ENCODE measurements around the gene HCN2. TPM values are rescaled to one million over a fixed set of nuclear protein-coding genes. Genes with fewer than 3 reads are reported as not detected.

Gene HCN2
- polyA plus RNA-seq, 1 experiment: 1.5 TPM

DNA sequence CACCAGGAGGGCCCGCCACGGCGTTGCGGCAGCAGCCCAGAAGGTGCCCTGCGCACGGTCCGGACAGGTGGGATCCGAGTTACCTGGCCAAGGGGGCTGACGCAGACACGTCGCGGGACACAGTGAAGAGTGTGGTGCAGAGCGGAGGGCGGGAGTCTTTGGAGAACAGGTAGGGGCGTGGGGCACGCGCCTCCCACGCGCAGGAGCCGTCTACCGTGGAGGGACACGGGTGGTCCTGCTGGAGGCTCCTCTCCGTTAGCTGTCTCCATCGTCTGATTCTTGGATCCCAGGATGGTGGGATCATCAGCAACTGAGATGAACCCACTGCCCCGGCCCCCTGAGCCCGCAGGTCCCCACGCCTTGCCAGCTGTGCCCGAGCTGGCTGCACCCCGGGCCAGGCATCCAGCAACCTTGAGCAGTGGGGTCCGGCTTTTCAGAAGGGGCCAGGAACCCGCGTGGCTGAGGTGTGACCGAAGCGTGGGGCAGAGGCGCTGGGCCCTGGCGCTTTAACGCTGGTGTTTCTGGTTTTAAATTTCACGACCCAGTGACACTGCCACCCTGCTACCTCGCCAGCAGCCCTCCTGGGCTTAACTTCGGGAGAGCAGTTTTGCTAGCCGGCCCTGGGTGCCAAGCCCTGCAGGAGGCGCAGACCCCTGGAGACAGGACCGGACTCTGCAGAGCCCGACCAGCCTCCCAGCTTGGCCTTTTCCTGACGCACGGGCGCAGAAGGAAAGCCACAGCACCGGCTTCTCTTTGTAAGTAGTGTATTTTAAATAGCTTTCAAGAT lies 57.3 kb downstream of the HCN2 start:
- Histone ChIP-seq H3K36me3 (ENCODE audit: control insufficient read depth, insufficient read depth, low read length) (peaks cover 27% of the 10 kb centered on the region), H3K4me3 (ENCODE audit: low read depth, low read length) (no peak overlapping the region), H3K27me3 (ENCODE audit: control insufficient read depth, insufficient read depth, low read length) (no peaks in the 10 kb centered on the region)
- TF ChIP-seq, protein P1, sequence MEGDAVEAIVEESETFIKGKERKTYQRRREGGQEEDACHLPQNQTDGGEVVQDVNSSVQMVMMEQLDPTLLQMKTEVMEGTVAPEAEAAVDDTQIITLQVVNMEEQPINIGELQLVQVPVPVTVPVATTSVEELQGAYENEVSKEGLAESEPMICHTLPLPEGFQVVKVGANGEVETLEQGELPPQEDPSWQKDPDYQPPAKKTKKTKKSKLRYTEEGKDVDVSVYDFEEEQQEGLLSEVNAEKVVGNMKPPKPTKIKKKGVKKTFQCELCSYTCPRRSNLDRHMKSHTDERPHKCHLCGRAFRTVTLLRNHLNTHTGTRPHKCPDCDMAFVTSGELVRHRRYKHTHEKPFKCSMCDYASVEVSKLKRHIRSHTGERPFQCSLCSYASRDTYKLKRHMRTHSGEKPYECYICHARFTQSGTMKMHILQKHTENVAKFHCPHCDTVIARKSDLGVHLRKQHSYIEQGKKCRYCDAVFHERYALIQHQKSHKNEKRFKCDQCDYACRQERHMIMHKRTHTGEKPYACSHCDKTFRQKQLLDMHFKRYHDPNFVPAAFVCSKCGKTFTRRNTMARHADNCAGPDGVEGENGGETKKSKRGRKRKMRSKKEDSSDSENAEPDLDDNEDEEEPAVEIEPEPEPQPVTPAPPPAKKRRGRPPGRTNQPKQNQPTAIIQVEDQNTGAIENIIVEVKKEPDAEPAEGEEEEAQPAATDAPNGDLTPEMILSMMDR (IDR thresholded peaks at IDR 0.05; ENCODE audit: insufficient read depth, low read depth, low read length): no peak
- CTCF ChIA-PET: no interaction called here
- POLR2A ChIA-PET: no interaction called here
- no peak for DNase-seq (ENCODE audit: low read depth)

DNA sequence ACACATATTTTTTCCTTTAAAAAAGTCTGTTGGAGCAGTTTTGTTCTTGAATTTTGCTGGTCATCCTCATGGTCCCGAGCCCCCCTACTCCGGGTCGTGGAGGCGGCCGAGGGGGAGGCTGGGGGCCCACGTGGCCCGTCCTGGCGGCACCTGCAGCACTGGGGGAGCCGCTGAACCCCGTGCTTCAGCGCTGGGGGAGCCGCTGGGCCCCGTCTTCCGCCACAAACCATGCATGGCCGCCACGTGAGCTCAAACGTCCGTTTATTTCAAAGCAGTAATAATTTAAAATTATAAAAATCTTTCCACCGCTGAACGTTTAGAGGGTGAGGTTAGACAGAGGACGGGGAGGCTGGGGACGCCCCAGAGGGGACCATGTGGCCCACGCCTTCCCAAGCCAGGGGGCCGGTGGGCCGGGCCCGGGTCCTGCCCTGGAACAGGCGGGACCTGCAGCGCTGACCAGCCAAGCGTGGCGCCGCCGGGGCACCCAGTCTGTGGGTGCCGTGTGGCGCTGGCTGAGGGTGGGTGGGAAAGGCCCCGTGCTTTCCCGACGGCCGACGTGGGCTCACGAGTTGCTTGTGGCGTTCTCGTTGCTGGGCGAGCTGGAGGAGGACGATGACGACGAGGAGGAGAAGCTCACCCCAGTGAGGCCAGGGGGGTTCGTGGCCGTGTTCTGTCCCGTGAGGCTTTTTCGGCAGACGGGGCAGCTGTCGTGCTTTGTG lies 58.0 kb downstream of the HCN2 start:
- Histone ChIP-seq H3K27me3 (ENCODE audit: control insufficient read depth, insufficient read depth, low read length) (no peaks in the 10 kb centered on the region), H3K36me3 (ENCODE audit: control insufficient read depth, insufficient read depth, low read length) (peaks cover 28% of the 10 kb centered on the region), H3K4me3 (ENCODE audit: low read depth, low read length) (no peak overlapping the region)
- TF ChIP-seq, protein P1 (IDR thresholded peaks at IDR 0.05; ENCODE audit: insufficient read depth, low read depth, low read length): no peak
- no peak for DNase-seq (ENCODE audit: low read depth)
- POLR2A ChIA-PET: no interaction called here
- CTCF ChIA-PET: no interaction called here

DNA sequence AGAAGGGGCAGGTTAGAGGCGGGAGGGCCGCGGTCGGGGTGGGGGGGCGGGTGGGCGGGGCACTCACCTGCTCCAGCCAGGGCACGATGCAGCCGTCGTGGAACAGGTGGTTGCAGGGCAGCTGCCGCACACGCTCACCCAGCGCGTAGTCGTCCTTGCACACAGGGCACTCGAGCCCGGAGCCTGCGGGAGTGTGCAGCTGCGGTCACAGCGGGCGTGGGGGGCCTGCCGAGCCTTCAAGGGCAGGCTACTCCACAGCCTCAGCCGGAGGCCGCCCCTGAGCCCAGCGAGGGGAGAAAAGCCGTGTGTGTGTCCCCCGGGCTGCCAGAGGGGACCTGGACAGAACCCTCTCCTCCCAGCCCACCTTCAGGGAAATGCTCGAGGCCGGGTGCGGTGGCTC lies 58.6 kb downstream of the HCN2 start:
- TF ChIP-seq, protein P1 (IDR thresholded peaks at IDR 0.05; ENCODE audit: insufficient read depth, low read depth, low read length): no peak
- no peaks in the 10 kb centered on the region for H3K27me3 ChIP-seq (ENCODE audit: control insufficient read depth, insufficient read depth, low read length)
- ChIA-PET CTCF (no interaction called here), POLR2A (no interaction called here)
- peaks cover 29% of the 10 kb centered on the region for H3K36me3 ChIP-seq (ENCODE audit: control insufficient read depth, insufficient read depth, low read length)
- H3K4me3 ChIP-seq (ENCODE audit: low read depth, low read length): no peak overlapping the region
- DNase-seq (ENCODE audit: low read depth): no peak

DNA sequence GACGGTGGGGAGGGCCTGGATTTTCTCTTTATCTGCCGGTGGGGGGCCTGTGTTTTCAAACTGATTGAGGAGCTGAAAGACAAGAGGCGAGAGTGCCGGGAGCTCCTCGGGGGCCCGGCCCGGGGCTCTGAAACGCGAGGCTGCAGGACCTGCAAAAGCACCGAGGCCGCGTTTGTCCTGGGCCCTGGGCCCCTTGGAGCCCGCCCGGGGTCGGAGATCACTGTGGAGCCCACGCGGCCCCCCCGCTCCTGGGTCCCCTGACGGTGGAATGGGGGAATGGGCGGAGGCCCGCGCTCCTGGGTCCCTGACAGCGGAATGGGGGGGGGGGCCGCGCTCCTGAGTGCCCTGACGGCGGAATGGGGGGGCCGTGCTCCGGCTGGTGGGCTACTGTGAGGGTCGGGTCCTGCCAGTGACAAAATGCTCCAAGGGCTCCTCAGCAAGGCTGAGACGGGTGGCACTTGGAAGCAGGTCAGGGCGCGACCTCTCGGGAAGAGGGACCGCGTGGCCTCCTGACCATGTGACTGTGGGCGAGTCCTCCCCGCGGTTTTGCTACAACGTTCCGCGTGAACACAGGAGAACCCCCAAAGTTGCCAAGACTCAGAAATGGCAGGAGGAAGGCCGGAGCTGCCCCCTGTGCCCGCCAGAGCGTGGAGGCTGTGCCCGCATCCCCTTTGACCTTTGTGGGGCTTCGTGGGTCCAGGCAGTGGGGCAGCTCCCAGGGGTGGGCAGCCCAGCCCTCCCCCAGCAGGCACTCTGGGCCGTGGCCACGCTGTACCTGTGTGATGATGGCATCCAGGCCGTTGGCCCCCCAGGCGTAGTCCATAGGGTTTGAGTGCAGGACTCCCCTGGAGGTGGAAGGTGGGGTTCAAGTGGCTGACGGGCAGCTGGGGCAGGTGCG lies 59.5 kb downstream of the HCN2 start:
- Histone ChIP-seq H3K4me3 (ENCODE audit: low read depth, low read length) (no peak overlapping the region), H3K27me3 (ENCODE audit: control insufficient read depth, insufficient read depth, low read length) (no peaks in the 10 kb centered on the region), H3K36me3 (ENCODE audit: control insufficient read depth, insufficient read depth, low read length) (peaks cover 36% of the 10 kb centered on the region)
- no peak for DNase-seq (ENCODE audit: low read depth)
- TF ChIP-seq, protein P1 (IDR thresholded peaks at IDR 0.05; ENCODE audit: insufficient read depth, low read depth, low read length): no peak
- ChIA-PET POLR2A (no interaction called here), CTCF (no interaction called here)

DNA sequence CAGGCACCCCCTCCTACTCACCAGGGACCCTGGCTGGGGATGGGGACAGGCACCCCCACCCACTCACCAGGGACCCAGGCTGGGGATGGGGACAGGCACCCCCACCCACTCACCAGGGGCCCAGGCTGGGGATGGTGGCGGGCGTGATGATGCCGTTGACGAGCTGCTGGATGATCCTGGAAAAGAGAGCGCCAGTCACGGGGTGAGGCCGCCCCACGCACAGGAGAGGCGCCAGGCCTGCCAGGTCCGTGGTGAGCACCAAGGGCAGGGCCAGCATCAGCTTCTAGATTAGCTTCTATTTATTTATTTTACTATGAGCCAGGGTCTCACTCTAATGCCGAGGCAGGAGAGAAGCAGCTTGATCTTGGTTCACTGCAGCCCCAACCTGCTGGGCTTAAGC lies 60.4 kb downstream of the HCN2 start:
- ChIA-PET CTCF (no interaction called here), POLR2A (no interaction called here)
- peaks cover 34% of the 10 kb centered on the region for H3K36me3 ChIP-seq (ENCODE audit: control insufficient read depth, insufficient read depth, low read length)
- H3K27me3 ChIP-seq (ENCODE audit: control insufficient read depth, insufficient read depth, low read length): no peaks in the 10 kb centered on the region
- H3K4me3 ChIP-seq (ENCODE audit: low read depth, low read length): no peak overlapping the region
- no peak for DNase-seq (ENCODE audit: low read depth)
- TF ChIP-seq, protein P1 (IDR thresholded peaks at IDR 0.05; ENCODE audit: insufficient read depth, low read depth, low read length): no peak

Measured in BJ (cell line).